Endothelial cell of umbilical vein (primary cell): ENCODE measurements around the gene RBM5. TPM values are rescaled to one million over a fixed set of nuclear protein-coding genes. Genes with fewer than 3 reads are reported as not detected.

ENCODE experiments used
- BruUV-seq: library from RNA; stranded (reverse); fragments of 400-500 nt; replicated peaks from 2 replicates; lab custom pipeline; 2021; lab: Mats Ljungman, UMichigan
- CTCF ChIA-PET: fragments of 300-600, 350-600 bp; sonication (Branson Sonifier 250); formaldehyde crosslinking; loops from one replicate; lab custom pipeline; 2021; ENCODE audit warnings: antibody characterized with exemption, inconsistent platforms; lab: Charles Lee
- POLR2A ChIA-PET: fragments of 300-600, 350-600 bp; sonication (Branson Sonifier 250); formaldehyde crosslinking; loops from one replicate; lab custom pipeline; 2021; ENCODE audit warnings: antibody characterized with exemption, inconsistent platforms; lab: Charles Lee
- DNase-seq: peaks from one replicate; pipeline ENCODE4 v3.0.0-alpha.2; 2011; ENCODE audit warnings: low read depth, low spot score
- FAIRE-seq: peaks from 2 replicates; lab custom pipeline; 2011; peaks lifted over from hg19 to GRCh38; lab: Jason Lieb, UNC
- H2AFZ ChIP-seq: 2 replicates; pipeline ENCODE4 v1.6.0; 2012; ENCODE audit warnings: low read depth, low read length, control low read depth, inconsistent platforms
- H3K27ac ChIP-seq: 2 replicates; pipeline ENCODE4 v1.5.1; 2011; ENCODE audit warnings: low read depth, mild to moderate bottlenecking, control low read depth, low read length, moderate library complexity; ENCODE audit not compliant: insufficient read depth
- H3K27me3 ChIP-seq, 2 experiments: 2 replicates each; pipeline versions ENCODE4 v1.6.0 to v1.6.1; 2011; ENCODE audit warnings: low read length in 2 of 2, mixed read lengths in 1 of 2; ENCODE audit not compliant: control insufficient read depth in 2 of 2, insufficient read depth in 2 of 2
- H3K36me3 ChIP-seq, 2 experiments: 2 replicates in 1 of 2; 3 replicates in 1 of 2; pipeline ENCODE4 v1.5.1; 2011; ENCODE audit warnings: low read length in 2 of 2, mild to moderate bottlenecking in 1 of 2, moderate library complexity in 1 of 2; ENCODE audit not compliant: control insufficient read depth in 2 of 2, insufficient read depth in 2 of 2; ENCODE audit errors: extremely low read depth in 1 of 2
- H3K4me1 ChIP-seq: 3 replicates; pipeline ENCODE4 v1.5.1; 2011; ENCODE audit warnings: mild to moderate bottlenecking, low read length; ENCODE audit not compliant: control insufficient read depth, insufficient read depth; ENCODE audit errors: extremely low read depth
- H3K4me2 ChIP-seq: 2 replicates; pipeline ENCODE4 v1.6.1; 2011; ENCODE audit warnings: low read length, control low read depth, mixed read lengths; ENCODE audit not compliant: insufficient read depth
- H3K4me3 ChIP-seq, 3 experiments: fragments of 200-600 bp in 1 of 3; sonication (generic), shearing (Covaris generic) in 1 of 3; replicated peaks in 1 of 3; 2 replicates each; pipeline ENCODE4 v1.5.1; 2011 to 2016; ENCODE audit warnings: control low read depth in 3 of 3, low read length in 3 of 3, mild to moderate bottlenecking in 2 of 3, inconsistent platforms in 1 of 3, low read depth in 1 of 3, moderate library complexity in 1 of 3; ENCODE audit not compliant: insufficient read depth in 1 of 3
- H3K79me2 ChIP-seq: 2 replicates; pipeline ENCODE4 v1.6.0; 2012; ENCODE audit warnings: low read length, inconsistent platforms; ENCODE audit not compliant: control insufficient read depth, insufficient read depth
- H3K9ac ChIP-seq: replicated peaks from 2 replicates; pipeline ENCODE3; 2011; ENCODE audit warnings: low read length, control low read depth; ENCODE audit not compliant: insufficient read depth; ENCODE audit errors: extremely low read depth
- H3K9me1 ChIP-seq: replicated peaks from 3 replicates; pipeline ENCODE4 v1.6.0; 2011; ENCODE audit warnings: mild to moderate bottlenecking, low read length; ENCODE audit not compliant: control insufficient read depth, insufficient read depth; ENCODE audit errors: extremely low read depth
- H3K9me3 ChIP-seq: replicated peaks from 2 replicates; pipeline ENCODE4 v1.5.1; 2012; ENCODE audit warnings: low read length, inconsistent platforms; ENCODE audit not compliant: control insufficient read depth, insufficient read depth
- H4K20me1 ChIP-seq: replicated peaks from 2 replicates; pipeline ENCODE3; 2011; ENCODE audit warnings: mild to moderate bottlenecking, low read length; ENCODE audit not compliant: control insufficient read depth, insufficient read depth; ENCODE audit errors: extremely low read depth
- EZH2 ChIP-seq: IDR thresholded peaks from 2 replicates; pipeline ENCODE4 v1.6.1; 2012; ENCODE audit warnings: borderline replicate concordance, low read depth, mild to moderate bottlenecking, moderate library complexity, low read length, inconsistent platforms; ENCODE audit not compliant: severe bottlenecking
- FOS ChIP-seq: IDR thresholded peaks from 2 replicates; pipeline ENCODE4 v1.6.1; 2011; ENCODE audit warnings: mild to moderate bottlenecking, low read length, moderate library complexity, borderline replicate concordance; ENCODE audit not compliant: insufficient read depth
- GATA2 ChIP-seq: IDR thresholded peaks from 2 replicates; pipeline ENCODE4 v1.7.0; 2011; ENCODE audit warnings: low read depth, mild to moderate bottlenecking, moderate library complexity, mixed read lengths, low read length; ENCODE audit not compliant: insufficient read length, insufficient read depth
- JUN ChIP-seq: IDR thresholded peaks from 2 replicates; pipeline ENCODE4 v1.6.1; 2011; ENCODE audit warnings: borderline replicate concordance, low read depth; ENCODE audit not compliant: insufficient read length, insufficient read depth
- MYC ChIP-seq: IDR thresholded peaks from one replicate; pipeline ENCODE4 v1.6.1; 2011; ENCODE audit warnings: mild to moderate bottlenecking, low read depth, low read length
- POLR2A ChIP-seq: IDR thresholded peaks from 2 replicates; pipeline ENCODE4 v1.6.1; 2012; ENCODE audit warnings: low read depth, mild to moderate bottlenecking, control low read depth, low read length
- POLR2AphosphoS5 ChIP-seq: IDR thresholded peaks from 2 replicates; pipeline ENCODE4 v1.6.1; 2012; ENCODE audit warnings: low read depth, mild to moderate bottlenecking, control low read depth, low read length, moderate library complexity; ENCODE audit not compliant: insufficient read depth
- dilution Hi-C: fragments of 300-500 bp; cut with MboI; formaldehyde crosslinking; loops from one replicate; pipeline ENCODE4 v1.15.0; 2019; ENCODE audit warnings: low sequenced_read_pairs; ENCODE audit not compliant: extremely low pct_ligation_motif_present
- intact Hi-C: fragments of 100-400 bp; cut with micrococcal nuclease; formaldehyde crosslinking; loops from one replicate; pipeline ENCODE4 v1.10.0; 2022
- polyA plus RNA-seq, 4 experiments: library from polyadenylated mRNA; depleted of rRNA in 3 of 4; stranded (reverse) in 3 of 4; unstranded in 1 of 4; fragments of >200 nt; gene quantifications; 2 replicates each; pipeline versions ENCODE4 v1.2.1 to v1.2.3, GENCODE V29; 2011 to 2012; ENCODE audit warnings: missing spikeins in 1 of 4
- total RNA-seq: library from RNA; stranded (reverse); gene quantifications from 2 replicates; pipeline ENCODE4 v1.2.3, GENCODE V29; 2021
- TF ChIP-seq, protein P1 (sequence below): IDR thresholded peaks from 2 replicates; pipeline ENCODE4 v1.6.1; 2011; ENCODE audit not compliant: insufficient read depth, insufficient read length
- TF ChIP-seq, protein P2 (sequence below), 2 donors: IDR thresholded peaks; 1 replicate in 1 of 2; 2 replicates in 1 of 2; pipeline ENCODE4 v1.5.1; 2011; ENCODE audit warnings: low read length in 2 of 2, mild to moderate bottlenecking in 2 of 2, moderate library complexity in 2 of 2, control low read depth in 1 of 2, inconsistent platforms in 1 of 2, low read depth in 1 of 2; ENCODE audit not compliant: insufficient read depth in 1 of 2; ENCODE audit errors: extremely low read depth in 1 of 2

Gene RBM5
- total and polyA plus RNA-seq, 2 donors (not counting 3 experiments of a cell fraction or from before 2014, with no cell fraction given) = 190 to 218 TPM

DNA sequence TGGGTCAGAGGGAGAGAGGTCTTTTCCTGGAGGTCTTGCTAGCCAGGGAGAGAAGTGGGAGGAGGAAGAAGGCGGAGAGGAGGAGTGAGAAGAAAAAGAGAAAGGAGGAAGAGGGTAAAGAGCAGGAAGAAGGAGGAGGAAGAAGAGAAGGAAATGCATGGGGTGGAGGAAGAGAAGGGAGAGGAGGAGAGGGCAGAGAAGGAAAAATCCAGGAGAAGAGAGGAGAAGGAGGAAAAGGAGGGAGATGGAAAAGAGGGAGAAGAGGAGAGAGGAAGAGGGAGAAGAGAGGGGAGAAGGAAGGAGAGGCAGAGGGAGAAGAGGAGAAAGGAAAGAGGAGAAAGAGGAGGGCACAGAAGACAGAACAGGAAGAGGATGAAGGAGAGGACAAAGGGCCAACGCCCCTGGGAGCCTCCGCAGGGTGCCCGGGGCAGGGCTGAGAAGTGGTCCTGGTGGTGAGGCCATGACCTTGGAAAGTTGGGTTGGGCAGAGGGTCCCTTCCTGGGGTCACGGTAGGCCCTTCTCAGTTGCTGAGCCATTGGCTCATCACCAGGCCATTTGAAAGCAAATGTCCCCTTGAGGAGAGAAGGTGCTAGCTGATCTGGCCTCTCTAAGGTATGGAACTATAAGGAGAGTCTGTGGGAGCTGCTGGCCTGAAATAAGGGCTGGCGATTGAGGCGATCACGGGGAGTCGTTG lies 65.2 kb downstream of the RBM5 start:
- Histone ChIP-seq H3K4me1 (peaks cover 40% of the 10 kb centered on the region), H3K9ac (no peak overlapping the region), H3K79me2 (peaks cover 31% of the 10 kb centered on the region), H3K36me3 (no peaks in the 10 kb centered on the region), H3K9me3 (no peaks in the 10 kb centered on the region), H3K27ac (no peak overlapping the region), H2AFZ (peak overlapping the region; percentile 53), H3K4me3 (peak overlapping the region in 1 of 3 experiments; percentile 77), H3K9me1 (no peaks in the 10 kb centered on the region), H3K4me2 (peak overlapping the region; percentile 66), H3K27me3 (no peaks in the 10 kb centered on the region), H4K20me1 (no peaks in the 10 kb centered on the region)
- dilution Hi-C loops = no loop called here
- BruUV-seq = no TSS peak
- ChIA-PET CTCF (interaction anchor here (0.9 to 3.8 kb wide), 8 partner anchors 11 to 36 kb away, joined by 3 to 40 read pairs (median 6); no protein-coding TSS in a partner anchor), POLR2A (no interaction called here)
- FAIRE-seq (no peak), DNase-seq (no peak)
- TF ChIP-seq, protein P1, sequence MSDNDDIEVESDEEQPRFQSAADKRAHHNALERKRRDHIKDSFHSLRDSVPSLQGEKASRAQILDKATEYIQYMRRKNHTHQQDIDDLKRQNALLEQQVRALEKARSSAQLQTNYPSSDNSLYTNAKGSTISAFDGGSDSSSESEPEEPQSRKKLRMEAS = no peak
- TF ChIP-seq, protein P2, sequence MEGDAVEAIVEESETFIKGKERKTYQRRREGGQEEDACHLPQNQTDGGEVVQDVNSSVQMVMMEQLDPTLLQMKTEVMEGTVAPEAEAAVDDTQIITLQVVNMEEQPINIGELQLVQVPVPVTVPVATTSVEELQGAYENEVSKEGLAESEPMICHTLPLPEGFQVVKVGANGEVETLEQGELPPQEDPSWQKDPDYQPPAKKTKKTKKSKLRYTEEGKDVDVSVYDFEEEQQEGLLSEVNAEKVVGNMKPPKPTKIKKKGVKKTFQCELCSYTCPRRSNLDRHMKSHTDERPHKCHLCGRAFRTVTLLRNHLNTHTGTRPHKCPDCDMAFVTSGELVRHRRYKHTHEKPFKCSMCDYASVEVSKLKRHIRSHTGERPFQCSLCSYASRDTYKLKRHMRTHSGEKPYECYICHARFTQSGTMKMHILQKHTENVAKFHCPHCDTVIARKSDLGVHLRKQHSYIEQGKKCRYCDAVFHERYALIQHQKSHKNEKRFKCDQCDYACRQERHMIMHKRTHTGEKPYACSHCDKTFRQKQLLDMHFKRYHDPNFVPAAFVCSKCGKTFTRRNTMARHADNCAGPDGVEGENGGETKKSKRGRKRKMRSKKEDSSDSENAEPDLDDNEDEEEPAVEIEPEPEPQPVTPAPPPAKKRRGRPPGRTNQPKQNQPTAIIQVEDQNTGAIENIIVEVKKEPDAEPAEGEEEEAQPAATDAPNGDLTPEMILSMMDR (IDR thresholded peaks at IDR 0.05; ENCODE audit: extremely low read depth in 1 of 2, insufficient read depth in 1 of 2, low read depth in 1 of 2, low read length in 2 of 2) = no peak
- no peak for TF ChIP-seq MYC
- TF ChIP-seq POLR2A = no peak
- no peak for TF ChIP-seq EZH2
- no peak for TF ChIP-seq GATA2
- no peak for TF ChIP-seq FOS
- TF ChIP-seq JUN = no peak
- TF ChIP-seq POLR2AphosphoS5 = no peak
- intact Hi-C loops = loop anchor here (1.0 kb wide), 2 partner anchors 16 to 33 kb away; no protein-coding TSS in a partner anchor
